HUES6 (cell line): ENCODE results near the gene COL4A2.
A peak's percentile ranks its signal among the peaks of the same experiment; 100 is the strongest.

Experiments used
- H3K27ac ChIP-seq: 2 replicates; pipeline ENCODE4 v1.7.0; 2013; ENCODE audit warnings: low read depth, mild to moderate bottlenecking, low read length, inconsistent platforms
- H3K27me3 ChIP-seq: 2 replicates; pipeline ENCODE4 v1.6.1; 2013; ENCODE audit warnings: low read length; ENCODE audit not compliant: control insufficient read depth, insufficient read depth
- H3K36me3 ChIP-seq: 2 replicates; pipeline ENCODE4 v1.6.1; 2013; ENCODE audit warnings: low read length; ENCODE audit not compliant: control insufficient read depth, insufficient read depth
- H3K4me1 ChIP-seq: 2 replicates; pipeline ENCODE4 v1.6.1; 2013; ENCODE audit warnings: low read length; ENCODE audit not compliant: control insufficient read depth, insufficient read depth
- H3K4me3 ChIP-seq: 2 replicates; pipeline ENCODE4 v1.5.1; 2013; ENCODE audit warnings: low read depth, low read length
- H3K9ac ChIP-seq: one replicate; pipeline ENCODE4 v1.6.1; 2013; ENCODE audit warnings: mild to moderate bottlenecking, low read length
- H3K9me3 ChIP-seq: 2 replicates; pipeline ENCODE4 v1.6.1; 2013; ENCODE audit warnings: low read depth, low read length; ENCODE audit not compliant: control insufficient read depth, insufficient read depth

Gene COL4A2

DNA sequence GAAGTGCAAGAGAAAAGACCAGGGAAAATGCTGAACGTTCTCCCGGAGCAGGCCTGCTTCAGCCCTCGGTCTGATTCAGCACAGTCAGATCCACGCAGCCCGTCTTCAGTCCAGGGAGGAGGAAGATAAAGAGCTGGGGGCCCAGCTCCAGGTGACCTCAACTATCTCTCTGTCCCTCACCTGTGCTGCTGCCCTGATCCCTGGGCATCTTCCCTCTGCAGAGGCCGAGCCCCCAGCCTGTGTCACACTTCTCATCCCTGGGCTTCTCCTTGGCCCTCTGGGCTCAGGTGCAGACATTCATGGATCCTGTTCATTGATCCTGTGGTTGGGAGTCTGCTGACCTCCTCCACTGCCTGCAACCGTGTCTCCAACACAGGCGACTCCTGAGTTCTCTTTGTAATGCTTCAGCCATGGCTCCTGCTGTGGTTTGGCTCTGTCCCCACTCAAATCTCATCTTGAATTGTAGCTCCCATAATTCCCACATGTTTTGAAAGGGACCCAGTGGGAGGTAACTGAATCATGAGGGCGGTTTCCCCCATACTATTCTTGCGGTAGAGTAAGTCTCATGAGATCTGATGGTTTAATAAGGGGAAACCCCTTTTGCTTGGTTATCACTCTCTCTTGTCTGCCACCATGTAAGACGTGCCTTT, 27.9 kb downstream of the COL4A2 start:
- Histone ChIP-seq H3K4me3 (no peak overlapping the region), H3K9me3 (no peaks in the 10 kb centered on the region), H3K4me1 (peaks cover 28% of the 10 kb centered on the region)

GRCh38 chr13:110336108-110336507, 29.0 kb downstream of the COL4A2 start:
- no peaks in the 10 kb centered on the region for H3K27me3 ChIP-seq
- no peak overlapping the region for H3K9ac ChIP-seq
- no peak overlapping the region for H3K4me3 ChIP-seq
- H3K9me3 ChIP-seq, result no peaks in the 10 kb centered on the region
- H3K36me3 ChIP-seq, result peaks cover 15% of the 10 kb centered on the region
- H3K27ac ChIP-seq, result no peak overlapping the region
- H3K4me1 ChIP-seq, result peaks cover 31% of the 10 kb centered on the region

More for the DNA sequence above, 27.9 kb downstream of the COL4A2 start:
- Histone ChIP-seq H3K27me3 (no peaks in the 10 kb centered on the region), H3K27ac (no peak overlapping the region), H3K9ac (no peak overlapping the region), H3K36me3 (peaks cover 15% of the 10 kb centered on the region)

- no peak overlapping the region for H3K4me3 ChIP-seq
- peaks cover 36% of the 10 kb centered on the region for H3K4me1 ChIP-seq
- peaks cover 15% of the 10 kb centered on the region for H3K36me3 ChIP-seq
- H3K9ac ChIP-seq, result no peak overlapping the region
- H3K9me3 ChIP-seq, result no peaks in the 10 kb centered on the region
- no peaks in the 10 kb centered on the region for H3K27me3 ChIP-seq
- no peak overlapping the region for H3K27ac ChIP-seq
Measured at GRCh38 chr13:110336681-110337080, 29.6 kb downstream of the COL4A2 start.

DNA sequence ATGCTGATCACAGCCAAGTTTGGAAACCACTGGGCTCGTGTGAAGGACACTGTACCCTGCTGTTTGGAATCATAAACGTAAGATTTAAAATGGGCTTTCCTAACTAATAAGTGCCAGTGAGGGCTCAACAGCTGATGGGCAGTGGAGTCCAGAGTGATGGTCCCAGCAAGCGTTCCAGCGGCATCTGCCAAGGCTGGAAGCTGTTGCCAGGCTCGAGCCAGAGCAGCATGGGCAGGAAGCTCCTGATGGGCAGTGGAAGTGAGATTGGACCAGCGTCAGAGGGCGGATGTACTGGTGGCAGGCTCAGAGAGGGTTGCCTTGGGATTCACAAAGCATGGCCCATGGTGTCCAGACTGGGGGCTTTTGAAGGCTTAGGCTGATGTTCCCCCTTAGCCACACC, 30.2 kb downstream of the COL4A2 start:
- Histone ChIP-seq H3K27ac (no peak overlapping the region), H3K4me1 (peaks cover 40% of the 10 kb centered on the region), H3K27me3 (no peaks in the 10 kb centered on the region), H3K9ac (no peak overlapping the region), H3K4me3 (no peak overlapping the region), H3K36me3 (peaks cover 15% of the 10 kb centered on the region), H3K9me3 (no peaks in the 10 kb centered on the region)

- no peak overlapping the region for H3K9ac ChIP-seq
Measured at GRCh38 chr13:110338441-110339101, 31.5 kb downstream of the COL4A2 start.

DNA sequence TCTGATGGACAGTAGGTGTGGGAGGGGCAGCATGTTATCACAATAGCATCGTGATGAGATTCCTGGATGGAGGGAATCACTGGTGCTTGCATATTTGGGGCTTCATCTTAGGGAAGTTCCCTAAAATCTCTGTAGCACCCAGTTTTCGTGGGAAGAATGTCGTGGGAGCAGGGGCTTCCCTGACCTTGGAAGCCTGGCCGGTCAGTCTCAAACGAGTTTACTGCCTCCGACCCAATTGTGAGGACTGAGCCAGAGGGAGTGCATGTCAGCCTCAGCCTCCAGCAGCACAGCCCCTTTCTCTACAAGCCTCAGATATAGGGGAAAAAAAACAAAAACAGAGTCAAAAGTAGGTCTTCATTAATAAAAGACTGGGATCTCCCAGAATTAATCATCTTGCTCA, 32.2 kb downstream of the COL4A2 start:
- Histone ChIP-seq H3K9ac (no peak overlapping the region), H3K27ac (no peak overlapping the region), H3K4me3 (no peak overlapping the region), H3K27me3 (no peaks in the 10 kb centered on the region), H3K9me3 (no peaks in the 10 kb centered on the region), H3K36me3 (peaks cover 9% of the 10 kb centered on the region), H3K4me1 (peaks cover 52% of the 10 kb centered on the region)

More at GRCh38 chr13:110338441-110339101, 31.5 kb downstream of the COL4A2 start:
- Histone ChIP-seq H3K4me3 (no peak overlapping the region), H3K27me3 (no peaks in the 10 kb centered on the region), H3K9me3 (no peaks in the 10 kb centered on the region), H3K4me1 (peaks cover 52% of the 10 kb centered on the region), H3K27ac (peak overlapping the region; percentile 47), H3K36me3 (peaks cover 12% of the 10 kb centered on the region)

GRCh38 chr13:110339975-110340550, 33.0 kb downstream of the COL4A2 start:
- Histone ChIP-seq H3K27ac (no peak overlapping the region), H3K4me1 (peaks cover 52% of the 10 kb centered on the region), H3K36me3 (peaks cover under 1% of the 10 kb centered on the region; the same call in 1 of the 2 replicates), H3K4me3 (no peak overlapping the region), H3K9me3 (no peaks in the 10 kb centered on the region), H3K9ac (no peak overlapping the region), H3K27me3 (no peaks in the 10 kb centered on the region)

GRCh38 chr13:110340812-110341444, 33.8 kb downstream of the COL4A2 start:
- no peaks in the 10 kb centered on the region for H3K27me3 ChIP-seq
- peak overlapping the region; percentile 17 for H3K9ac ChIP-seq
- H3K4me3 ChIP-seq, result no peak overlapping the region
- H3K9me3 ChIP-seq, result no peaks in the 10 kb centered on the region
- H3K27ac ChIP-seq, result no peak overlapping the region
- no peaks in the 10 kb centered on the region for H3K36me3 ChIP-seq
- peaks cover 52% of the 10 kb centered on the region for H3K4me1 ChIP-seq

DNA sequence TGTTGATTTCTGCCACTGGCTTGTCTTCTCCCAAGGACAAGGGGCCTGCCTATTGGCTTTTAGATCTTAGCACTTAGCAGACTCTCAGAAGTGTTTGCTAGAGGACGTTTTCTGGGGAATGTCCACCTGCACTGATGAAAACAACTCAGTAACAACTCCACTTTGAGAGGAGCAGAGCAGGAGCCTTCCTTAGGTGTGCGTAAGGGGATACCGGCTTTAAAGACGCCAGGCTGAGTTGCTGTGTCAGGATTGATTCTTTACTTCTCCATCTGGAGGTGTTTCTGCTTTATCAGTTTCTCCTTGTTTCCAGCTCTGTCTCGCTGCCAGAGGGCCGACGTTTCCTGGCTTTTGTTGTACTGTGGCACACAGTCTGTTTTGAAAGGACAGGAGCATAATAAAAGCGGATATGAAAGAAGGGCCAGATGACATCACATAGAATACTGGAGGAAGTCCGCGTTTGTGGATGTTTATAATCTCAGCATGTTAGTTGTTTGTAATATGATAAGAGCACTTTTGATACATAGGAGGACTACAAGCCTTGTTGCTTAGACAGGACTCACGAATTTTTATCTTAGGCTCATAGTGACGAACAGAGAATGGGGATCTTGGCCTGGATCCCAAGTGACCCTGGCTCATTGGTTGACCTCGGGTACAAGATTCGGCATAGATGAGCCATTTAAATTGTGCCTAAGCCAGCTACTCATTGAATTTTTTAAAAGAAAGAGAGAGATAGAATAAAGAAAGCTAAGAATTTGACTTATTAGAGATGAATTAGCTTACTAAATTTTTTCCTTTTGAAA, 34.6 kb downstream of the COL4A2 start:
- H3K36me3 ChIP-seq, result no peaks in the 10 kb centered on the region
- H3K9ac ChIP-seq, result no peak overlapping the region
- no peaks in the 10 kb centered on the region for H3K27me3 ChIP-seq
- peaks cover 52% of the 10 kb centered on the region for H3K4me1 ChIP-seq
- H3K9me3 ChIP-seq, result no peaks in the 10 kb centered on the region
- no peak overlapping the region for H3K4me3 ChIP-seq
- H3K27ac ChIP-seq, result no peak overlapping the region

GRCh38 chr13:110342474-110342873, 35.4 kb downstream of the COL4A2 start:
- Histone ChIP-seq H3K36me3 (no peaks in the 10 kb centered on the region; the same call in 1 of the 2 replicates), H3K4me1 (peaks cover 54% of the 10 kb centered on the region), H3K4me3 (no peak overlapping the region), H3K27me3 (no peaks in the 10 kb centered on the region), H3K9me3 (no peaks in the 10 kb centered on the region), H3K9ac (no peak overlapping the region), H3K27ac (no peak overlapping the region)
